NCI-H187 (cell line): ENCODE measurements around the gene COMMD6.

Source experiments
- DNase-seq, 2 experiments: peaks; one replicate each; lab custom pipeline; 2025; lab: John Stamatoyannopoulos, UW

The COMMD6 gene

GRCh38 chr13:75521956-75522355 lies 15.7 kb downstream of the COMMD6 start:
- no peak for DNase-seq

- no peak for DNase-seq
Measured at GRCh38 chr13:75518439-75519088, 19.1 kb downstream of the COMMD6 start.

GRCh38 chr13:75514080-75514995 lies 23.3 kb downstream of the COMMD6 start:
- DNase-seq = no peak

DNA sequence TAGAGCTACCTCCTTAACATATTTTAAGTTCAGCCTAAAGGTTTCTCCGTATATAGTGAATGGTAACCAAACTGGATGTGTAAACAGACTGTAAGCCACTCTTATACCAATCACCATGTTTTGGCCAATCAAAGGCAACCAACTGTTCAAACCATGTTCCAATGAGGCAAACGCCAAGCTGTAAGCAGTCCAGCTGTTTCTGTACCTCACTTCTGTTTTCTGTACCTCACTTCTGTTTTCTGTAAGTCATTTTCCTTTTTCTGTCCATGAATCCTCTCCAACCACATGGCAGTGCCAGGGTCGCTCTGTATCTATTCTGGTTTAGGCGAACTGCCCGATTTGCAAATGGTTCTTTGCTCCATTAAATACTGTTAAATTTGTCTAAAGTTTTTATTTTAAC lies 24.4 kb downstream of the COMMD6 start:
- DNase-seq = no peak

- DNase-seq = no peak
Measured at GRCh38 chr13:75512253-75512652, 25.4 kb downstream of the COMMD6 start.

DNA sequence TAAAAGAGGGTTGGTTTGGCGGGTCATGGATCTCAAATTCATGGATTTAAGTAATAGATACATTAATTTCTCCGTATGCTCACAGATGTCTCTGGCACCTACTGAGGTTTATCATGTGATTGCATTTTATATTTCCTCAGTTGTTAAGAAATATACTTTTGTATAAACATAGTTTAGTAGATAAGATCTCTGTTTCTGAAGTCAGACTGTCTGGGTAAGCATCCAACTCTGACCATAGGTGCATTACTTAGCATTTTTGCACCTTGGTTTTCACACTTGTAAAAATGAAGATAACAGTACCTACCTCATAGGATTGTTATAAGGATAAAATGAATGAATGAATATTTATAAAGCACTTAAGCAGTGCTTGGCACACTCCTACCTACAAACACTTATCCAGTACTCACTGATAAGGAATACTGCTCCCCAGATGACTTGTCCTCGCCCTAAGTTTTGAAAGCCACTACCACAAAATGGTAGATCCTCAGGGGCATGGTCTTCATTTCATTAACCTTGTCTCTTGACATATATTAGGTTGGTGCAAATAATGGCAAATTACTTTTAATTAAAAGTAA lies 26.5 kb downstream of the COMMD6 start:
- DNase-seq = no peak

DNA sequence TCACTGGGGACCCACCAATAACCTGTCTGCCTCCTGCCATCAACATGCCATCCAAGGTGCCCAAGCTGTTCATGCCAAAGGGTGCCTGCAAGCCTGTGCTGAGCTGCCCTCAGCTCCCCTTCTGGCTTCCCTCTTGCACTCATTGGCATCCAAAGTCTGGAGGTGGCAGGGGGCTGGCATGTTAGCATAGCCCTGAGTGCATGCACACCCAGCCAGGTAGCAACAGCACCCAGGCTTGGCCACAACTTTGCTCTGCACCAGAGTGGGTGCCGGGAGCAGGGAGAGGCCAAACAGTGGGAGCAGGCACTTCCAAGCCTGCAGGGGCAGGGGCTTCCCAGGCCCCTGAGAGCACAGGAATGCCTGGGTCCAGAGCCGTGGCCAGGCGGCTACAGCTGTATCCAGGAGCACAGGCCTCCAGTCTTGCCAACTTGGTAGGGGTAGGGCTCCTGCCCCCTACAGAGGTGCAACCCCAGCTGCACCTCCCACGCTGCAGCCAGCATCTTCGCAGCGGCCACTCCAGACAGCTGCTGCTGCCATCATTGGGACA lies 29.6 kb downstream of the COMMD6 start:
- DNase-seq = no peak

DNA sequence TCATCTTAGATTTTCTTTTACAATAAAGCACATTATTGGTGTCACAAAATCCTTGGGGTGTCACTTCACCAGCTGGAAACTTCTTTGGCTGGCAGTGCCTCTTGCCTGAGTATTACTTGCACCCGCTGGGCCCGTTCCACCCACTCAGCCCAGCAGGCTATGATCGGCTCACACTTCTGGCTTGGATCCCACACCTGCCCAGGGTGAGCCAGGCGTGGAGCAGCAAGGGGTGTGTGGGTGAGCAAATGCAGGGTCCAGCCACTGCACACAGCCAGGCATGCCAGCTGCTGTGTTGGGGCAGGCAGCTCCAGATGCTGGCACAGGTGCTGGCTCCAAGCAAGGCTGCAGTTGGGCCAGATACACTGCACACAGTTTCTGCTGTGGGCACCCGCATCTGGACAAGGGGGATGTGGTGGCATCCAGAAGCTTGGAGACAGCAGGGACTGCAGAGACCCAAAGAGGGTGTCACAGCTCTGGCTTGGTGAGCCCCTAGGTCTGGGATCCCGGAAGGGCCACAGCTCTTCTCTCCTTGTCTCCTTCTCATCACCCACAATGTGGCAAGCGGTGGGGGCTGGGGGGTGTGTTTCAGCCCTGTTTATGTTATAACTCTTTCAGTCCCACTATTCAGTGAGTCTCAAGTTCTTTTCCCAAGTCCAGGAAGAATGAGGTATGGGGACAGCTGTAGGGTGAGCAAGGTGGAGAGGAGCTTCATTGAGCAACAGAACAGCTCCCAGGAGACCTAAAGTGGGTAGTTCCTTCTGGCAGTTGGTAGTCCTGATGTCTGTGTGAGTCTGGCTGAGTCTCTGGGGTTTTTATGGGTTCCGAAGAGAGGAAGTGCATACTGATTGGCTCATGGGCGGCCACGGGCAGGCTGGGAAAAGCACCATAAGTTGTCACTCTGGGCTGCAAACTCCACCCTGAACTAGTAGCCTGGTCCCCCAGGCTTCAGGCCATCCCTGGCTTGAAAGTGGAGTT lies 30.3 kb downstream of the COMMD6 start:
- DNase-seq = no peak

- DNase-seq = no peak
Measured at GRCh38 chr13:75506018-75506417, 31.6 kb downstream of the COMMD6 start.

GRCh38 chr13:75505327-75505726 lies 32.3 kb downstream of the COMMD6 start:
- DNase-seq = no peak

GRCh38 chr13:75495938-75496337 lies 41.7 kb downstream of the COMMD6 start:
- no peak for DNase-seq

DNA sequence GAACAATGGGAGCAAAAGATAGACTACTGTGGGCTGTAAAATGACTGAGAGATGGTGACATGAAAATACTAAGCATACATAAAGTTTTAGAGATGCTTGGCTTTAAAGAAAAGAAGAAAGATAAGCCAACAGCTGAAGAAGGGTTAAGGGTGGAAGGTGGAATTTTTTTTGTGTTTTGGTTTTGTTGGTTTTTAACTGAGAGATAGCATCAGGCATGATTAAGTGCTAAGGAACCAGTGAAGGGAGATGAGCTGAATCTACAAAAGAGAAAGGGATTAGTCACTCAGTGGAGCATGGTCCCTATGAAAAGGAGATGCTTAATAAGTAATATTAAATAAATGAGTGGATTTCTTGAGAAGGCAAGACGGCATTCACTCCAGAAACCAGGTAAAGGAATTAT lies 43.1 kb downstream of the COMMD6 start:
- DNase-seq = no peak

DNA sequence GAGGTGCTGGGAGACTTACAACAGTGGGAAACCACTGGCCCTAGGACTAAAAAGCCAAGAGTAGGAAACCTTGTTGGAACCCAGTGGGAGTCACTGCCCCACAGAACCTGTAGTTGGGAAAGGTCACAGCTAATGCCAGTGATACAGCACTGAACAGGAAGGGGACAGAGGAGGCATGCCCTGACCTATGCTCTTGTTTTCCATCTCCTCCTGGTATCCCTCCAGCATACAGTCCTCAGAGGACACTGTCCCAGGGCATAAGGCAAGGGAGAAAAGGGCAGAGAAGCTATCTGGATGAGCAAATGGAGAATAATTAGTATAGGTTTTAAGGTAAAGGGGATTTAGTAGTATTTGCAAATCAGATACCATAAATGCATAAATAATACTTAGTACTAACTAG lies 44.5 kb downstream of the COMMD6 start:
- no peak for DNase-seq

DNA sequence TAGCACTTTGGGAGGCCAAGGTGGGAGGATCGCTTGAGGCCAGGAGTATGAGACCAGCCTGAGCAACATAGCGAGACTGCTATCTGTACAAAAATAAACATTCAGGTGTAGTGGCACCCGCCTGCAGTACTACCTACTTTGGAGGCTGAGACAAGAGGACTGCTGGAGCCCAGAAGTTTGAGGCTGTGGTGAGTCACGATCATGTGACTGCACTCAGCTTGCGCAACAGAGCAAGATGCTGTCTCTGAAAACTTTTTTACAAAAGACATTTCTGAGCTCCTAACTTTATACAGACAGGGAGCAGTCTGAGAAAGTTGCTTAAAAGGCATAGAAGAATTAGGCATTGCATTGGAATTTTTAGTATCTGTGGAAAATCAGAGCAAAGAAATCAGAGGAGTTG lies 45.3 kb downstream of the COMMD6 start:
- DNase-seq = no peak

GRCh38 chr13:75491376-75491775 lies 46.3 kb downstream of the COMMD6 start:
- DNase-seq = no peak

- DNase-seq = no peak
Measured at GRCh38 chr13:75489502-75490263, 48.0 kb downstream of the COMMD6 start.

DNA sequence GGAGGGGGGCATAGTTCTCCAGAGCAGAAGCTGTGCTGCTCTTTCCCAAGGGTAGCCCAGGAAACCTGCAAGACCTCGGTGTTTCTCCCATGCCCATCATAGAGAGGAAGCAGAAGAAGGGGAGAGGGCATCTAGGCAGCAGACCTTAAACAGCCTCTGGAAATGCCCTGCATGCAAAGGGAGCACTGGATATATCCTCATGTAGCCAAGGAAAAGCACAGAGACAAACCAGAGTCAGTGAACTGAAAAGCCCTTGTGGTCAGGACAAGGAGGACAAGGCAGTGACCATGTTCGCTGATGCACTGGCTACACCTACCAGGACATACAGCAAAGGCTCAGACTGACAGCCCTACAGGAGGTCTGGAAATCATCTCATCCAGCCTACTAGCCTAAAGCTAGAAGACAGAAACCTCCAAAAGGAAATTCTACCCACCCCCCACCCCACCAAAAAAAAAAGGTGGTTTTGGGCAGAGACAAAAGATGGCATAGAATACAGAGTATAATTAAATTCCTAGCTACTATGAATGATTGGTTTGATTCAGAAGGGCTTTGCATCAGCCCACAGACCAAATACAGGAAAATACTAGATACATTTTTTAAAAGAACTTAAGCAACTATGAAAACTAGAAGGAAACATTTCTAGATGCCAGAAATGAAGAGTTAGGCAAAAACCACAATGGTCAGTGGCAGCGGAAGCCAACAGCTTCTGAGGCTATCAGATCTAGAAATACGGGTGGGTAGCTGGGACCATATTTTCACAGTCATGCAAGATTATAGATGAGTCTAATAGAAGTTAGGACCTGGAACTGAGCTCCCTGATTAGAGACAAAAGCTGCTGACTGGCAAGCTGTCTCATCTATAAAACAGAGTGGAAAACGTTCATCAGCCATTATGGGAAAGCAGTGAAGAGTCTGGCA lies 51.2 kb downstream of the COMMD6 start:
- DNase-seq = no peak

DNA sequence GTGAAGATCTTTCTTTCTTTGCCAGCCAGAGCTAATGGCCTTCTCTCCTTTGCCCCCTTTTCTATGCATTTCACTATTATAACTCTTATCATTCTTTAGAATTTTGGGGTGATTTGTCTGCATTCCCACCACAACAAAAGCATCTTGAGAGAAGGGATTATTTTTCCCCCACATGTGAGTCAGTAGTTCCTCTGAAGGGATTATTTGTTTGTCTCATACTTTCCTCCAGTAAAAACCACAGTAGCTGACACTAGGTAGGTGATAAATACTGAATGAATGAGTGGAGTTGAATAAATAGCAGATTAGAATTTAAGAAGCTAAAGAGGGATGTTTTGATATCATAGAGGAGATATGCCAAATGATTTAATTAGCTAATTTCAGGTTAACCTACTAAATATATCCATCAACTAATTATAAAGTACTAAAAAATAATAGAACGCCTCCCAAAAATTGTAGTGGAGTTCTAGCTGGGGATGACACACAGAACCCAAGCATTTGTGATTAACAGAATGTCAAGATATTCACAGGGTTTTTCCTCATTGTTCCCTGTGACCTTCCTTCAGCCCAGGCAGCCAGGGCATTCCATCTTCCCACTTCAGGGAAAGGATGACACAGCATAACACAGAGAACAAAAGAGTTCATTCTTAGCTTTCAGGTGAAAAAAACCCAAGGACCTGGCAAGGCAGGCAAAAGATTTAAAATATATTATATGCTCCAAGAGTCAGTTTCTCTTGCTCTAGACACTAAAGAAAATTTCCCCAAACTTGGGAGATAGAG lies 52.2 kb downstream of the COMMD6 start:
- DNase-seq = no peak

DNA sequence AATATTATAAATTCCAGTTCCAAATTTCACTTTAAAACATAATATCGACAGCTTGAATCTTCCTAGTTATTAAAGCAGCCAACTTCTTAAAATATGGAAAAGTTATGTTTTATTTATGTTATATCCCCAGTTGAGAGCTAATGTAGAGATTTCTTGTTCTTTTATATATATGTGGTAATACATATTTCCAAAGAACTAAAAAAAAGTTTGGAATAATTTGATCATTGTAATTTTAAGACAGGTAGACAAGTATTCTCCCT lies 54.9 kb downstream of the COMMD6 start:
- no peak for DNase-seq
